ENCODE data around the gene ASXL1. TPM values are rescaled to one million over a fixed set of nuclear protein-coding genes. Genes with fewer than 3 reads are reported as not detected.

The ASXL1 gene
- total RNA-seq, 1 donor from 2014 or later = 36.3 TPM

- intact Hi-C loops (cut with DNase I) = loop anchor here (5.0 kb wide), 1 partner anchor 47 kb away; no protein-coding TSS in a partner anchor
- peak; percentile 89 for DNase-seq (ENCODE audit: low spot score)
Observed at GRCh38 chr20:32470025-32470861, 112.1 kb downstream of the ASXL1 start.

- no peak for DNase-seq (ENCODE audit: low spot score)
- intact Hi-C loops (cut with DNase I) = loop anchor here (5.0 kb wide), 1 partner anchor 46 kb away; no protein-coding TSS in a partner anchor
Observed at GRCh38 chr20:32470940-32471339, 112.8 kb downstream of the ASXL1 start.

GRCh38 chr20:32472581-32473207 is 114.6 kb downstream of the ASXL1 start:
- intact Hi-C loops (cut with DNase I) = loop anchor here (5.0 kb wide), 1 partner anchor 45 kb away; no protein-coding TSS in a partner anchor
- DNase-seq (ENCODE audit: low spot score) = no peak

- intact Hi-C loops (cut with DNase I) = loop anchor here (5.0 kb wide), 1 partner anchor 44 kb away; no protein-coding TSS in a partner anchor
- DNase-seq (ENCODE audit: low spot score) = no peak
Observed at GRCh38 chr20:32473231-32474008, 115.3 kb downstream of the ASXL1 start.

- DNase-seq (ENCODE audit: low spot score) = no peak
- intact Hi-C loops (cut with DNase I) = loop anchor here (5.0 kb wide), 1 partner anchor 43 kb away; no protein-coding TSS in a partner anchor
Observed at GRCh38 chr20:32474009-32474716, 116.0 kb downstream of the ASXL1 start.

GRCh38 chr20:32474717-32474966 is 116.5 kb downstream of the ASXL1 start:
- DNase-seq (ENCODE audit: low spot score) = no peak
- intact Hi-C loops (cut with DNase I) = loop anchor here (5.0 kb wide), 1 partner anchor 43 kb away; no protein-coding TSS in a partner anchor

GRCh38 chr20:32474967-32475811 is 117.1 kb downstream of the ASXL1 start:
- intact Hi-C loops (cut with DNase I) = loop anchor here (5.0 kb wide), 3 partner anchors 42 to 268 kb away; partner anchors contain the start of genes PLAGL2 and POFUT1
- DNase-seq (ENCODE audit: low spot score) = peak; percentile 94

- DNase-seq (ENCODE audit: low spot score) = no peak
- intact Hi-C loops (cut with DNase I) = loop anchor here (5.0 kb wide), 2 partner anchors 45 to 270 kb away; partner anchors contain the start of genes PLAGL2 and POFUT1
Observed at GRCh38 chr20:32476684-32477593, 118.8 kb downstream of the ASXL1 start.

GRCh38 chr20:32477594-32478512 is 119.7 kb downstream of the ASXL1 start:
- DNase-seq (ENCODE audit: low spot score) = no peak
- intact Hi-C loops (cut with DNase I) = loop anchor here (5.0 kb wide), 2 partner anchors 46 to 271 kb away; partner anchors contain the start of genes PLAGL2 and POFUT1

- intact Hi-C loops (cut with DNase I) = loop anchor here (5.0 kb wide), 2 partner anchors 46 to 271 kb away; partner anchors contain the start of genes PLAGL2 and POFUT1
- DNase-seq (ENCODE audit: low spot score) = no peak
Observed at GRCh38 chr20:32478576-32478975, 120.4 kb downstream of the ASXL1 start.

GRCh38 chr20:32479012-32479411 is 120.9 kb downstream of the ASXL1 start:
- DNase-seq (ENCODE audit: low spot score) = no peak
- intact Hi-C loops (cut with DNase I) = loop anchor here (5.0 kb wide), 2 partner anchors 47 to 272 kb away; partner anchors contain the start of genes PLAGL2 and POFUT1

- no peak for DNase-seq (ENCODE audit: low spot score)
- intact Hi-C loops (cut with DNase I) = loop anchor here (5.0 kb wide), 4 partner anchors 47 to 272 kb away; partner anchors contain the start of genes ASXL1, PLAGL2 and POFUT1
Observed at GRCh38 chr20:32479697-32480171, 121.6 kb downstream of the ASXL1 start.

- DNase-seq (ENCODE audit: low spot score) = no peak
- intact Hi-C loops (cut with DNase I) = loop anchor here (5.0 kb wide), 2 partner anchors 123 to 148 kb away; partner anchors contain the start of gene ASXL1
Observed at GRCh38 chr20:32480371-32481241, 122.5 kb downstream of the ASXL1 start.

- intact Hi-C loops (cut with DNase I) = loop anchor here (5.0 kb wide), 2 partner anchors 124 to 149 kb away; partner anchors contain the start of gene ASXL1
- no peak for DNase-seq (ENCODE audit: low spot score)
Observed at GRCh38 chr20:32481311-32482142, 123.4 kb downstream of the ASXL1 start.

Data from cardiac septum (tissue), 1 donor.